K562 (cell line): ENCODE results near the gene SNRNP200.
A peak's percentile ranks its signal among the peaks of the same experiment; 100 is the strongest.

Experiments used
- ADNP ChIP-seq: fragments of 200-800 bp; sonication (Bioruptor generic); IDR thresholded peaks from 2 replicates; pipeline ENCODE4 v1.6.1; 2016; ENCODE audit warnings: missing genetic modification characterization, missing compliant biosample characterization
- ATF3 ChIP-seq, 2 experiments: fragments of 450-650 bp in 1 of 2; sonication (generic) in 1 of 2; formaldehyde crosslinking in 1 of 2; IDR thresholded peaks in 1 of 2; conservative IDR thresholded peaks in 1 of 2; 2 replicates each; pipeline versions ENCODE4 v1.6.1 to v1.8.1; 2016 to 2023; ENCODE audit warnings: mild to moderate bottlenecking in 2 of 2, moderate library complexity in 2 of 2, inconsistent platforms in 1 of 2, missing genetic modification reagents in 1 of 2
- CEBPB ChIP-seq: fragments of 450-650 bp; IDR thresholded peaks from 2 replicates; pipeline ENCODE4 v1.6.1; 2016; ENCODE audit warnings: missing genetic modification characterization, missing compliant biosample characterization
- E2F8 ChIP-seq: fragments of 450-650 bp; IDR thresholded peaks from 2 replicates; pipeline ENCODE4 v1.7.1; 2018; ENCODE audit warnings: mild to moderate bottlenecking, low read depth; ENCODE audit not compliant: partially characterized antibody
- FIP1L1 ChIP-seq: fragments of 200-400 bp; formaldehyde crosslinking; IDR thresholded peaks from 2 replicates; pipeline ENCODE4 v1.6.1; 2018; ENCODE audit warnings: mild to moderate bottlenecking, low read depth, low read length; ENCODE audit not compliant: poor library complexity, severe bottlenecking
- FOXJ3 ChIP-seq: sonication (generic); formaldehyde crosslinking; IDR thresholded peaks from 2 replicates; pipeline ENCODE4 v1.4.0; 2020; ENCODE audit warnings: mild to moderate bottlenecking, missing genetic modification reagents
- KLF10 ChIP-seq: fragments of 250-450 bp; sonication (Bioruptor Pico); IDR thresholded peaks from 2 replicates; pipeline ENCODE4 v1.6.1; 2021; ENCODE audit warnings: matching md5 sums
- POLR2A ChIP-seq: fragments of 450-650 bp; conservative IDR thresholded peaks from 2 replicates; pipeline ENCODE4 v1.6.1; 2016
- PRDM10 ChIP-seq: fragments of 450-650 bp; IDR thresholded peaks from 2 replicates; pipeline ENCODE4 v1.6.1; 2018; ENCODE audit not compliant: partially characterized antibody
- RAD21 ChIP-seq, 2 experiments: fragments of 250-450 bp in 1 of 2; fragments of 450-650 bp in 1 of 2; sonication (Bioruptor Pico) in 1 of 2; formaldehyde crosslinking in 1 of 2; IDR thresholded peaks in 1 of 2; conservative IDR thresholded peaks in 1 of 2; 2 replicates each; pipeline versions ENCODE4 v1.4.0 to v1.8.0; 2020 to 2022; ENCODE audit warnings: mild to moderate bottlenecking in 2 of 2, moderate library complexity in 1 of 2
- SMARCE1 ChIP-seq: fragments of 450-650 bp; IDR thresholded peaks from 2 replicates; pipeline ENCODE4 v1.7.1; 2016; ENCODE audit warnings: mild to moderate bottlenecking
- TAF9B ChIP-seq: fragments of 450-650 bp; IDR thresholded peaks from 2 replicates; pipeline ENCODE4 v1.6.1; 2018; ENCODE audit warnings: mild to moderate bottlenecking; ENCODE audit not compliant: partially characterized antibody
- TCF3 ChIP-seq: sonication (generic); formaldehyde crosslinking; IDR thresholded peaks from 2 replicates; pipeline ENCODE4 v1.4.0; 2020; ENCODE audit warnings: mild to moderate bottlenecking, missing genetic modification reagents
- ZNF512 ChIP-seq: IDR thresholded peaks from 2 replicates; pipeline ENCODE4 v1.6.1; 2016; ENCODE audit warnings: missing genetic modification characterization, missing compliant biosample characterization

GRCh38 chr2:96340493-96341414 is 35.4 kb upstream of the SNRNP200 start:
- peak; percentile 14; the same call in 1 of the 2 replicates for TF ChIP-seq SMARCE1
- no peak for TF ChIP-seq E2F8
- no peak for TF ChIP-seq PRDM10
- no peak for TF ChIP-seq FIP1L1
- TF ChIP-seq ZNF512 (tag): no peak
- no peak for TF ChIP-seq TAF9B
- TF ChIP-seq POLR2A: no peak
- no peak for TF ChIP-seq RAD21 (CRISPR knock-in tag; conservative IDR thresholded peaks at IDR 0.05 in 1 of 2, IDR thresholded peaks at IDR 0.05 in 1 of 2)
- TF ChIP-seq TCF3 (CRISPR knock-in tag): no peak
- no peak for TF ChIP-seq ADNP (tag)
- no peak for TF ChIP-seq FOXJ3
- no peak for TF ChIP-seq KLF10 (CRISPR knock-in tag)
- no peak for TF ChIP-seq CEBPB
- no peak for TF ChIP-seq ATF3 (IDR thresholded peaks at IDR 0.05)
- no peak for TF ChIP-seq ATF3 (CRISPR knock-in tag; conservative IDR thresholded peaks at IDR 0.05)
